Gastroesophageal sphincter (tissue), 4 donors: ENCODE results near the gene GJA9. TPM values are rescaled to one million over a fixed set of nuclear protein-coding genes. Genes with fewer than 3 reads are reported as not detected.
"Not testable (repeated sequence)": the region's sequence is repeated elsewhere in the genome, so short reads cannot be mapped to it uniquely, and the experiment has no call there.

Source experiments
- ATAC-seq: fragments of 150-250 bp; one replicate; pipeline ENCODE4 v1.9.1; 2016; ENCODE audit warnings: mild to moderate bottlenecking, moderate library complexity
- H3K27ac ChIP-seq, 4 donors: fragments of 200-600 bp; sonication (generic) in 3 of 4; 1 replicate in 3 of 4; 2 replicates in 1 of 4; pipeline ENCODE4 v1.5.1; 2016 to 2019
- H3K27me3 ChIP-seq: fragments of 200-600 bp; sonication (generic); one replicate; pipeline ENCODE4 v1.5.1; 2019
- H3K36me3 ChIP-seq, 2 donors: fragments of 200-600 bp; sonication (generic); one replicate each; pipeline ENCODE4 v1.5.1; 2019; ENCODE audit warnings: control low read depth in 1 of 2
- H3K4me1 ChIP-seq, 3 donors: fragments of 200-600 bp; sonication (generic); 1 replicate in 2 of 3; 2 replicates in 1 of 3; pipeline ENCODE4 v1.5.1; 2016 to 2019; ENCODE audit warnings: control low read depth in 2 of 3
- H3K4me3 ChIP-seq, 2 donors: fragments of 200-600 bp; sonication (generic); one replicate each; pipeline ENCODE4 v1.5.1; 2019; ENCODE audit warnings: mild to moderate bottlenecking in 1 of 2, moderate library complexity in 1 of 2
- H3K9me3 ChIP-seq, 3 donors: fragments of 200-600 bp; sonication (generic); one replicate each; pipeline ENCODE4 v1.5.1; 2017 to 2019; ENCODE audit warnings: control low read depth in 2 of 3
- CTCF ChIP-seq, 4 experiments: fragments of 200-600 bp in 2 of 4; fragments of 450-650 bp in 2 of 4; sonication (generic) in 1 of 4; IDR thresholded peaks; one replicate each; pipeline ENCODE4 v1.5.1; 2017 to 2019; ENCODE audit warnings: antibody characterized with exemption in 4 of 4, mild to moderate bottlenecking in 2 of 4, moderate library complexity in 2 of 4
- EP300 ChIP-seq: sonication (generic); formaldehyde crosslinking; IDR thresholded peaks from one replicate; pipeline ENCODE4 v1.6.1; 2017; ENCODE audit warnings: antibody characterized with exemption, mild to moderate bottlenecking
- POLR2A ChIP-seq, 2 donors: fragments of 450-650 bp; IDR thresholded peaks; one replicate each; pipeline ENCODE4 v1.6.1; 2017; ENCODE audit warnings: antibody characterized with exemption in 2 of 2, mild to moderate bottlenecking in 2 of 2, moderate library complexity in 1 of 2
- POLR2AphosphoS5 ChIP-seq: sonication (generic); formaldehyde crosslinking; IDR thresholded peaks from one replicate; pipeline ENCODE4 v1.6.1; 2017; ENCODE audit warnings: antibody characterized with exemption
- WGBS, 2 donors: methylation state at CpG; one replicate each; pipeline ENCODE4 v1.1.5; 2018; ENCODE audit warnings: low coverage in 1 of 2; 5-methylcytosine and 5-hydroxymethylcytosine counted together
- total RNA-seq, 4 donors: library from RNA; depleted of rRNA; stranded (reverse); fragments of >200 nt; gene quantifications; one replicate each; pipeline ENCODE4 v1.1.0, GENCODE V29; 2016

Gene GJA9
- total RNA-seq, 4 donors from 2014 or later = not detected

- no peaks in the 10 kb centered on the region for H3K9me3 ChIP-seq
- peaks cover 0 to 26% of the 10 kb centered on the region in 2 donors for H3K36me3 ChIP-seq
- H3K4me3 ChIP-seq = peak within 1 kb of the TSS; percentile 85 to 97
- 0 to 20% methylated on average over 1 of the region's 70 CpGs for WGBS, 2 donors
- peak within 1 kb of the TSS; percentile 82 to 93 (median 90) for H3K27ac ChIP-seq
- TF ChIP-seq POLR2AphosphoS5 (peak; percentile 70), POLR2A (IDR thresholded peaks at IDR 0.05) (peak; percentile 59 to 70), EP300 (no peak)
- peaks cover 4 to 77% (median 25%) of the 10 kb centered on the region in 3 donors for H3K4me1 ChIP-seq
- peak; percentile 100 for ATAC-seq
- no peaks in the 10 kb centered on the region for H3K27me3 ChIP-seq
Measured at GRCh38 chr1:38859561-38860453, 21.6 kb downstream of the GJA9 start, which contains the start of gene RRAGC. TSS of gene RRAGC (minus strand) at chr1:38859772. CDS start at chr1:38859646, 126 bp downstream.

GRCh38 chr1:38858833-38859560 lies 22.4 kb downstream of the GJA9 start:
- no peaks in the 10 kb centered on the region for H3K27me3 ChIP-seq
- peak overlapping the region; percentile 82 to 93 (median 90) for H3K27ac ChIP-seq
- H3K36me3 ChIP-seq = peaks cover 0 to 33% of the 10 kb centered on the region in 2 donors
- TF ChIP-seq EP300 (no peak), POLR2AphosphoS5 (peak; percentile 73)
- peak; percentile 24 for ATAC-seq
- peaks cover 4 to 69% (median 25%) of the 10 kb centered on the region in 3 donors for H3K4me1 ChIP-seq
- H3K9me3 ChIP-seq = no peaks in the 10 kb centered on the region
- 0% methylated on average over 1 to 4 of the region's 51 CpGs for WGBS, 2 donors
- H3K4me3 ChIP-seq = peak overlapping the region; percentile 85 to 97

- no peak for TF ChIP-seq POLR2A (IDR thresholded peaks at IDR 0.05)
- no peak for TF ChIP-seq EP300
- TF ChIP-seq CTCF (IDR thresholded peaks at IDR 0.05) = no peak
- TF ChIP-seq POLR2AphosphoS5 = no peak
- H3K36me3 ChIP-seq = peaks cover 0 to 84% of the 10 kb centered on the region in 2 donors
- no peak overlapping the region for H3K4me3 ChIP-seq
- H3K9me3 ChIP-seq = no peaks in the 10 kb centered on the region
- WGBS, 2 donors = 71 to 88% methylated on average over 3 to 4 of the region's 4 CpGs
- peaks cover 0 to 19% (median 6%) of the 10 kb centered on the region in 3 donors for H3K4me1 ChIP-seq
- no peaks in the 10 kb centered on the region for H3K27me3 ChIP-seq
- ATAC-seq = no peak
- H3K27ac ChIP-seq = no peak overlapping the region
Measured at GRCh38 chr1:38852780-38853179, 28.6 kb downstream of the GJA9 start.

- H3K36me3 ChIP-seq = peaks cover 0 to 93% of the 10 kb centered on the region in 2 donors
- WGBS, 2 donors = 62 to 63% methylated on average over 1 of the region's 1 CpG
- no peaks in the 10 kb centered on the region for H3K9me3 ChIP-seq
- no peaks in the 10 kb centered on the region for H3K4me1 ChIP-seq
- no peak overlapping the region for H3K27ac ChIP-seq
- ATAC-seq = no peak
- H3K4me3 ChIP-seq = no peak overlapping the region
- TF ChIP-seq EP300 = no peak
- no peak for TF ChIP-seq CTCF (IDR thresholded peaks at IDR 0.05)
- TF ChIP-seq POLR2A (IDR thresholded peaks at IDR 0.05) = no peak
- no peak for TF ChIP-seq POLR2AphosphoS5
- no peaks in the 10 kb centered on the region for H3K27me3 ChIP-seq
Measured at GRCh38 chr1:38848071-38848470, 33.3 kb downstream of the GJA9 start.

- no peak for ATAC-seq
- H3K27me3 ChIP-seq = no peaks in the 10 kb centered on the region
- no peaks in the 10 kb centered on the region for H3K4me1 ChIP-seq
- WGBS, 2 donors = 95 to 100% methylated on average over 2 to 3 of the region's 3 CpGs
- peaks cover 0 to 97% of the 10 kb centered on the region in 2 donors for H3K36me3 ChIP-seq
- H3K9me3 ChIP-seq = no peaks in the 10 kb centered on the region
- H3K27ac ChIP-seq = no peak overlapping the region
- TF ChIP-seq POLR2AphosphoS5 = no peak
- TF ChIP-seq EP300 = no peak
- no peak overlapping the region for H3K4me3 ChIP-seq
Measured at GRCh38 chr1:38846210-38846609, 35.2 kb downstream of the GJA9 start.

GRCh38 chr1:38845088-38845487 lies 36.3 kb downstream of the GJA9 start:
- not testable (repeated sequence) for H3K9me3 ChIP-seq, ATAC-seq, H3K4me3 ChIP-seq, H3K27ac ChIP-seq, H3K27me3 ChIP-seq
- WGBS, 2 donors = 94 to 100% methylated on average over 3 of the region's 3 CpGs
- peaks cover 0 to 95% of the 10 kb centered on the region in 2 donors for H3K36me3 ChIP-seq
- H3K4me1 ChIP-seq = peaks cover 0 to 10% (median 0%) of the 10 kb centered on the region in 3 donors
